GM12864 (cell line): Measurements from ENCODE around the gene GCN1.
"Not testable (repeated sequence)": the region's sequence is repeated elsewhere in the genome, so short reads cannot be mapped to it uniquely, and the experiment has no call there.

ENCODE experiments used
- DNase-seq: peaks from one replicate; pipeline ENCODE4 v3.0.0-alpha.2; 2011; ENCODE audit warnings: low read depth
- H3K4me3 ChIP-seq: 2 replicates; pipeline ENCODE4 v1.5.1; 2011; ENCODE audit warnings: mild to moderate bottlenecking, low read depth, low read length, control low read depth
- TF ChIP-seq, protein P1 (sequence below): IDR thresholded peaks from 2 replicates; pipeline ENCODE4 v1.5.1; 2011; ENCODE audit warnings: low read depth, mild to moderate bottlenecking, moderate library complexity, low read length, control low read depth, inconsistent platforms; ENCODE audit errors: missing control alignments

The GCN1 gene

DNA sequence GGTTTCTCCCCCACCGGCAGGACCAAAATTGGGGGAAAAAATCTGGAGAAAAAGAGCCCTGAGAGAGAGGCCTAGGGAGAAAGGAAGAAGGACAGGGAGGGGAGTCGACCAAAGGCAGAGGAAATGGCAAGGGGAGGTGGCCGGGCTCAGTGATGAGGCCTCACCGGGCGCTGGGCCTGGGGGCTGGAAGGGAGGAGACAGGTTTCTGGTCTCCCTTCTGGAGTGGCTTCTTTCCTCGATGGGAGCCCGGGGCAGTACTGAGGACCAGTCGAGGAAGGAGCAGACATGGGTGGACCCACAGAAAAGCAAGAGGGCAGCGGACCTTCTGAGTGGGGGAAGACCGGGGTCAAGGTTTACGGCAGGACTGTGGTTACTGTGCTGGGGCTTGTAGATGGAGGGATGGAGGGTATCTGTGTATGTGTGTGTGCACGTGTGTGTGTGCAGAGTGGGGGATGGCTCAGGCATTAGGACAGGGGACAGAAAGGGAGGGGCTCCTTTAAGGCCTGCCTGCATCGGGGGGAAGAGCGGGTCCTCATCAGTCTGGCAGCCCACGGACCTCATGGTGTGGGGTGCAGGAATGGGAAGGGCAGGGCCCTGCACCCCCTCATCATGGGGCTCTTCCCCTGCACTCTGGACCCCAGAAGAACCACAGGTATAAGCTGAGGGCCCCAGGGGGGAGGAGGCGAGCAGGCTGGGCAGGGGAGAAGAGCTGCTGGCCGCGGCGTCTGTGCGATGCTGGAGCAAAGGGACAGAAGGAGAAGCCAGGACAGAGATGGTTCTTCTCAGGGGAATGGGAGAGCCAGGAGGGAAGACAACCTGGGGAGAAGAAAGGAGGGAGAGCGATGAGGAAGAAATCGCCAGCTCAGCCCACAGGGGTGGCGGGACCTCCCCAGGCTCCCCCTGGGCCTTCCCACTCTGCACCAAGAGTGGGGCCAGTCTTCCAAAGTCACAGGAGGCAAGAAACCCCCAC is 21.5 kb upstream of the GCN1 start:
- no peak overlapping the region for H3K4me3 ChIP-seq
- TF ChIP-seq, protein P1, sequence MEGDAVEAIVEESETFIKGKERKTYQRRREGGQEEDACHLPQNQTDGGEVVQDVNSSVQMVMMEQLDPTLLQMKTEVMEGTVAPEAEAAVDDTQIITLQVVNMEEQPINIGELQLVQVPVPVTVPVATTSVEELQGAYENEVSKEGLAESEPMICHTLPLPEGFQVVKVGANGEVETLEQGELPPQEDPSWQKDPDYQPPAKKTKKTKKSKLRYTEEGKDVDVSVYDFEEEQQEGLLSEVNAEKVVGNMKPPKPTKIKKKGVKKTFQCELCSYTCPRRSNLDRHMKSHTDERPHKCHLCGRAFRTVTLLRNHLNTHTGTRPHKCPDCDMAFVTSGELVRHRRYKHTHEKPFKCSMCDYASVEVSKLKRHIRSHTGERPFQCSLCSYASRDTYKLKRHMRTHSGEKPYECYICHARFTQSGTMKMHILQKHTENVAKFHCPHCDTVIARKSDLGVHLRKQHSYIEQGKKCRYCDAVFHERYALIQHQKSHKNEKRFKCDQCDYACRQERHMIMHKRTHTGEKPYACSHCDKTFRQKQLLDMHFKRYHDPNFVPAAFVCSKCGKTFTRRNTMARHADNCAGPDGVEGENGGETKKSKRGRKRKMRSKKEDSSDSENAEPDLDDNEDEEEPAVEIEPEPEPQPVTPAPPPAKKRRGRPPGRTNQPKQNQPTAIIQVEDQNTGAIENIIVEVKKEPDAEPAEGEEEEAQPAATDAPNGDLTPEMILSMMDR = no peak
- no peak for DNase-seq

DNA sequence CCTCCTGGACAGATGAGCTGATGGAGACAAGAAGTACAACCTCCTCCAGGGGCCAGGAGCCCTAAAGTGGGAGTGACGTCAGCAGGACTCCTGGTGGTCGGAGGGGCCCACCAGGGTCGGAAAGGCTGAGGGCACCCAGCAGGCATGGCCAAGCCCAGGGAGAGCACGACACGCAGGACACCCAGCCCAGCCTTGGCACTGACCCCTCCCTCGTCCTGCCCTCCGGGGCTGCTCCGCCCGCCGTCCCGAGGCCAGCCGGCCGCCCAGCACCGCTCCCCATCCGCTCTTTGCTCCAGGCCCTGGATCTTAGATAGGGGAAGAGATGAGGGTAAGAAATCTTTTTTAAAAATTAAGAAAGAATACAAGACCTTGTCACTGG is 20.8 kb upstream of the GCN1 start:
- H3K4me3 ChIP-seq = no peak overlapping the region
- DNase-seq = no peak
- TF ChIP-seq, protein P1 = no peak

GRCh38 chr12:120214626-120215356 is 20.3 kb upstream of the GCN1 start:
- DNase-seq = no peak
- no peak overlapping the region for H3K4me3 ChIP-seq
- TF ChIP-seq, protein P1 = no peak

DNA sequence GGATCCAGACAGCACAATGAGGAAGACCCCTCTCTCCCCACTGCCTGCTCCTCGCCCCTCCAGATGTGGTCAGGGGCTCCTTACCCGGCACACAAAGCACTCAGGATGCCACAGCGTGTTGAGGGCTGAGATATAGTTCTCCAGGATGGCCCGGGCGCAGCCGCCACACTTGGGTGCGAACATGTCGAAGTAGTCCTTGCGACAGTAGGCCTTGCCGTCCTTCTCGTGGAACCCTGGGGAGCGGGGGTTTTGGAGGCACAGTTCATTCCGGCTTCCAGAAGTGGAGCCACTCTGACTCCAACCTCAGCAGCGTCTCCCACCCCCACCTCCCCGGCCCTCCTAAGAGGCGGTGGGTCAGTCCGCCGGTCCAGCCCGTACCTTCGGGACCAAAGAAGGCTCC is 19.2 kb upstream of the GCN1 start:
- no peak overlapping the region for H3K4me3 ChIP-seq
- TF ChIP-seq, protein P1 = no peak
- DNase-seq = no peak

DNA sequence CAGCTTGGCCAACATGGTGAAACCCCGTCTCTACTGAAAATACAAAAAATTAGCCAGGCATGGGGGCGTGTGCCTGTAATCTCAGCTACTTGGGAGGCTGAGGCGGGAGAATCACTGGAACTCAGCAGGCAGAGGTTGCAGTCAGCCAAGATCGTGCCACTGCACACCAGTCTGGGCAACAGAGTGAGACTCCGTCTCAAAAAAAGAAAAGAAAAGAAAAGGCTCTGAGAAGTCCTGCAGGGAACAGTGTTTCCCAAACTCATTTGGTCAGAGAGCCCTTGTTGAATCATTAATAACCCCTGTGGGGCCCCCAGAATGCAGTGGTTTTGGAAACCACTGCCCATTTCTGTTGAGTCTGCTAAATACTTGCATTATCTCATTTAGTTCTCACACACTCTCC is 18.7 kb upstream of the GCN1 start:
- H3K4me3 ChIP-seq, DNase-seq: not testable (repeated sequence)

DNA sequence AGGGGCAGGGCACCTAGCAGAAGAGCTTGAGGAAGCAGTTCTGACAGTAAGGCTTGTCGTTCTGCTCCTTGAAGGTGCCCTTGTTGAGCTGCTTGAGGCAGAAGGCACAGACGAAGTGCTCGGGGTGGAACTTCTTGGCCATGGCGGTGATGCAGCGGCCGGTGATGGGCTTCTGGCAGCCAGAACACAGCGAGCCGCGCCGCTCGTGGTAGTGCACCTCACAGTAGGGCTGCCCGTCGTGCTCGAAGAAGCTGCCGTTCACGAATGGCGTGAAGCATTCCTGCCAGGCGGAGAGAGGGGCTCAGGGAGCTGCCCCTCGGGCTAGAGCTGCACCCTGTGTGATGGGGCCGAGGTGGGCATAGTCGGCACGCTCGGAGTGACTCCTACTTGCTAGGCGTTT is 17.8 kb upstream of the GCN1 start:
- TF ChIP-seq, protein P1 = no peak
- H3K4me3 ChIP-seq = no peak overlapping the region

GRCh38 chr12:120211904-120212283 is 17.4 kb upstream of the GCN1 start:
- no peak overlapping the region for H3K4me3 ChIP-seq
- TF ChIP-seq, protein P1 = no peak
- DNase-seq = no peak

More for the DNA sequence above, 17.8 kb upstream of the GCN1 start:
- no peak for DNase-seq
